Measurements from ENCODE around the gene CPNE7.
"Not testable (repeated sequence)": the region's sequence is repeated elsewhere in the genome, so short reads cannot be mapped to it uniquely, and the experiment has no call there.

Gene CPNE7

DNA sequence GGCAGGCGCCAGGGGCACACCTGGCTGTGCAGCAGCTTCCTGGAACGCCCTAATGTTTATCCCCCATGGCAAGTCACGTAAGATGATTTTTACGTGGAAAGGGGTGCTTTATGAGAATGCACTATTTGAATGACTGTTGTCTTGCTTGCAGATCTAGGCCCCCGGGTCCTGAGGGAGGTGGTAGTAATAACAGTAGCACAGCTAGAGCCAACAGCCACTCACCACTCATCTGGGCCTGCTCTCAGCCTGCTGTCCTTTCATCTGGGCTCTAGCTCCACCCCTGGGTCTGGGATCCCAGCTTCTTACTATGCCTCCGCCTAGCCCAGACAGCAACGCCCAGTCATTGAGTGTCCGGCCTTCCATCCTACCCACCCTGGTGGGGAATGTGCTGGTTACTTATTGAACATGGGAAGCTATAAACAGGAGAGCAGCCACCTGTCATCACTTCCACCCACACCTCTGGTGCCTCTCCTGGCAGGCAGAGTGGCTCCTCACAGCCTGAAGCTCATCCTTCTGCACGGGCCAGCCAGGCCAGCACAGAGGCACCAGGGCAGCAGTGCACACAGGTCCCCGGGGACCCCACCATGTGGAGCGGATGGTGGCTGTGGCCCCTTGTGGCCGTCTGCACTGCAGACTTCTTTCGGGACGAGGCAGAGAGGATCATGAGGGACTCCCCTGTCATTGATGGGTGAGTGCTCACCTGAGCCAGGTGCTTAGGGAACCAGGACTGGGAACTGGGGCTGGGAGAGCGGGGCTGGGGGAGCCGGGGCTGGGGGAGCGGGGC, 54.5 kb downstream of the CPNE7 start:
- DNase-seq = no peak

DNA sequence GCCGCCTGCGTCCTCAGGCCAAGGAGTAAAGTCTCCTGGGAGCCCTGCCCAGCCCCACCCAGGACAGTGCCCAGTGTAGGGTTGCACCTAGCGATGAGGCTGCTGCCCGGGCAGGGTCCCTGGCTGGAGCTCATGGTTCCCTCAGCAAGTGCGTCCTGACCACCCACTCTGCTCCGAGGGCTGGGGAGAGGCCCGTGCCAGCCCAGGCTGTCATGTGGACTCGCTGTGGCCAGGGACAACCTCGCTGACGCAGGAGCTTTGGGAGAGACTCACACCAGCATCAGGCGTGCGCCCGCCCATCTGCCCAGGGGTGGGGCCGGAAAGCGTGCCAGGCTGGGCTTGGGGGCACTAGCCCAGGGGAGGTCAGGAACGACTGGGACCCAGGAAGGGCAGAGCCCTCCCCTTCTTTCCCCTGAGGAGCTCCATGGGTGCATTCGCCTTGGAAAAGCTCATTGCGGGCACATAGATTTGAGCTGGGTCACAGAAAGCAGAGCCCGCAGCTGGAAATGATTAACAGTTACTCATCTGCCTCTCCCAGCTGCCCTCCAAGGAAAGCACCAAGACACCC, 57.6 kb downstream of the CPNE7 start:
- DNase-seq = no peak

DNA sequence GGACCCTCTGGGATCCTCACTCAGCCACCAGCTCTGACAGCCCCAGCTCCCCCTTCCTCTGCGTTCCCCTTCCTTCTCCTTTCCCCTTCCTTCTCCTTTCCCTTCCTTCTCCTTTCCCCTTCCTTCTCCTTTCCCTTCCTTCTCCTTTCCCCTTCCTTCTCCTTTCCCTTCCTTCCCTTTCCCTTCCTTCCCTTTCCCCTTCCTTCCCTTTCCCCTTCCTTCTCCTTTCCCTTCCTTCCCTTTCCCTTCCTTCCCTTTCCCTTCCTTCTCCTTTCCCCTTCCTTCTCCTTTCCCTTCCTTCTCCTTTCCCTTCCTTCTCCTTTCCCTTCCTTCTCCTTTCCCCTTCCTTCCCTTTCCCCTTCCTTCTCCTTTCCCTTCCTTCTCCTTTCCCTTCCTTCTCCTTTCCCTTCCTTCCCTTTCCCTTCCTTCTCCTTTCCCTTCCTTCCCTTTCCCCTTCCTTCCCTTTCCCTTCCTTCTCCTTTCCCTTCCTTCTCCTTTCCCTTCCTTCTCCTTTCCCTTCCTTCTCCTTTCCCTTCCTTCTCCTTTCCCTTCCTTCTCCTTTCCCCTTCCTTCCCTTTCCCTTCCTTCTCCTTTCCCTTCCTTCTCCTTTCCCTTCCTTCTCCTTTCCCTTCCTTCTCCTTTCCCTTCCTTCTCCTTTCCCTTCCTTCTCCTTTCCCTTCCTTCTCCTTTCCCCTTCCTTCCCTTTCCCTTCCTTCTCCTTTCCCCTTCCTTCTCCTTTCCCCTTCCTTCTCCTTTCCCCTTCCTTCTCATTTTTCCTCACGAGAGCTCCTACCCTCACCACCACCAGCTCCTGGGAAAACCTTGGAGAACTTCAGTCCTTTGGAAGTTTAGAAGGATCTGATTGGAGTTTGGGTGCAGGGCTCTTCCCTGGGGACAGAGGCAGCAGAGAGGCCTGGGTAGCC, 59.2 kb downstream of the CPNE7 start:
- not testable (repeated sequence) for DNase-seq

DNA sequence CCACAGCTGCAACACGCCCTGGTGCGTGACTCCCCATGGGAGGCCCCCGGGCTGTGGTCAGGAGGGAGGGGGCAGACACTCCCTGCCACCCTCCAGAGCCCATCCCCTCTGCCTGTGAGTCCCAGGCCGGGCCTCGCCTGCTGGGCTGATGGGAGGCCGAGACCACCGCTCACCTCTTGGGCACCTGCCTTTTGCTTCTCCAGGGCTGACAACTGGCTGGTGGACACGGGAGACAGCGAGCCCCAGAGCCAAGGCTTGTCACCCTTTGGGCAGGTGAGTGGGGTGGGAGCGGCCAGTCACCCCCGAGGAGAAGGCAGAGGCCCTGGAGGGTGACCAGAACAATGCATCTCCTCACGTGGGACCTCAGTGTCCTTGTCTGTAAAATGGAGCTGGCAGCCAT, 61.1 kb downstream of the CPNE7 start:
- DNase-seq = no peak

DNA sequence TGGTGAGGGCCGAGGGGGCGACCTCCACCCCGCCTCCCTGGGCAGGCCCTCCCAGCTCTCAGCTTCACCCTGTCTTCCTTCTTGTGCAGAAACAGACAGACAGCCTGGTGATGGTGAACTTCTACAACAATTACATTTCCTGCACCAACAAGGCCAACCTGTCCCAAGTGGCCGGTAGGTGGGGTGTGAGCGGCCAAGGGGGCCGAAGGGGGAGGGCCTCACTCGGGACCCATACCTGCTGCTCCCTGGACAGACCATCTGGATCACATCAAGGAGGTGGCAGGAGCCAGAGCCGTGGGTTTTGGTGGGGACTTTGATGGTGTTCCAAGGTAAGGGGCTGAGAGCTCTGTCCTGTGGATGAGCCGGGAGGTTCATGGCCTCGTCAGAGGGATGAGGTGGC, 61.8 kb downstream of the CPNE7 start:
- DNase-seq = no peak

DNA sequence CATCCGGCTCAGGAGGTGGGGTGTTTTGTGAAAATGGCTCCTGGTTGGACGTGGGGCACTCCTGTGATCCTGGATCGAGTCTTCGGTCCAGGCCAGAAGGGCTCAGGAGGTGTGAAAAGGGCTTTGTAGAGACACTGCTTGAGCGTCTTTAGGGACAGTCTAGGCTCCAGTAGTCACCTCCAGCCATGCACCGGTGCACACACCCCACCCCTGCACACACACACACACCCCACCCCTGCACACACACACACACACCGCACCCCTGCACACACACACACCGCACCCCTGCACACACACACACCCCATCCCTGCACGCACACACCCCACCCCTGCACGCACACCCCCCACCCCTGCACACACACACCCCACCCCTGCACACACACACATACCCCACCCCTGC, 62.9 kb downstream of the CPNE7 start:
- DNase-seq = no peak

DNA sequence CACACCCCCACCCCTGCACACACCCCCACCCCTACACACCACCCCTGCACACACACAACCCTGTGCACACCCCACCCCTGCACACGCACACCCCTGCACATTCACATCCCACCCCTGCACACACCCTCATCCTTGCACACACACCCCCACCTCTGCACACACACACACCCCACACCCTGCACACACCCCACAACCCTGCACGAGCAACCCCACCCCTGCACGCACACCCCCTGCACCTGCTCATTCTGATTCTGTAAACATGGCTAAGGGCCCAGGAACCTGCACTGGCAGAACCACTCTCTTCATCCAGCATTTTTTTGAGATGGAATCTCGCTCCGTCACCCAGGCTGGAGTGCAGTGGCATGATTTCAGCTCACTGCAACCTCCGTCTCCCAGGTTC, 63.8 kb downstream of the CPNE7 start:
- no peak for DNase-seq

DNA sequence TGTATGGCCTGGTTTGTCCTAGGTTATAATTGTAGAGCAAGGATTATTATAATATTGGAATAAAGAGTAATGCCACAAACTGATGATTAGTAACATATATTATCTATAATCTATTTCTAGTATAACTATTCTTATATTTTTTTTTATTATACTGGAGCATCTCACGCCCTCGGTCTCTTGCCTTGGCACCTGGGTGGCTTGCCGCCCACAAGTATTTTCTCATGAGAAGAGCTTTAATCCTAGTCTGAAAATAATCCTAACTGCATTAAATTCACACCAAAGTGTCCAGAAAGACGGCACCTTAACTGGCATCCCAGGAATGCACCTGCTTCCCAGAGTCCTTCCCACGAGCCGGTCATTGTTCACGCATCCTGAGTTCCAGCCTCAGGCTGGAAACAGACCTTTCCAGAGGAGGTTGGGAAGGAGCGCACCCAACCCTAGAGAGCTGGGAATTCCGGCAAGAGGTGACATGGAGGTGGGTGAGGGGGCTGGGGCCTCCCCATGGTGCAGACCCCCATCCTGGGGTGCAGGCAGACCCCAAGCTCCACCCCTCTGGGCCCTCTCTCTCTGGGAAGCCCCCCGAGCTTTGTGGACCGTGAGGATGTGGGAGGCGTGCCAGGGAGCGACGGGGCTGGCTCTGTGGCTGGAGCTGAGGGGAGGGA, 66.0 kb downstream of the CPNE7 start:
- no peak for DNase-seq

DNA sequence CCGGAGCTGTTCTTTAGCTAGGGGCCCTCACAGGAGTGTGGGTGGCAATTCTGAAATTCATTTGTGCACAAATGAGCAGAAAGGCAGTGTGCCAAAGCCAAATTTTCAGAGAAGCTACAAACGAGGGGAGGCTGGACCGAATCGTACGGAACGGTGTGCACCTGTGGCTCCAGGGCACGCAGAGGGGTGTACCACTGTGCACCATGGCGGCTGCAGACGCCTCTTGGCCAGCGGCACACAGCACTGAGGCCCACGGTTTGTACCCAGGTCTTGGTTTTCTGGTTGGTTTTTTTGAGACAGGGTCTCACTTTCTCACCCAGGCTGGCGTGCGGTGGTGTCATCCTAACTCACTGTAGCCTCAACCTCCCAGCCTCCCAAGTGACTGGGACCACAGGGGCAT, 67.0 kb downstream of the CPNE7 start:
- DNase-seq = no peak

DNA sequence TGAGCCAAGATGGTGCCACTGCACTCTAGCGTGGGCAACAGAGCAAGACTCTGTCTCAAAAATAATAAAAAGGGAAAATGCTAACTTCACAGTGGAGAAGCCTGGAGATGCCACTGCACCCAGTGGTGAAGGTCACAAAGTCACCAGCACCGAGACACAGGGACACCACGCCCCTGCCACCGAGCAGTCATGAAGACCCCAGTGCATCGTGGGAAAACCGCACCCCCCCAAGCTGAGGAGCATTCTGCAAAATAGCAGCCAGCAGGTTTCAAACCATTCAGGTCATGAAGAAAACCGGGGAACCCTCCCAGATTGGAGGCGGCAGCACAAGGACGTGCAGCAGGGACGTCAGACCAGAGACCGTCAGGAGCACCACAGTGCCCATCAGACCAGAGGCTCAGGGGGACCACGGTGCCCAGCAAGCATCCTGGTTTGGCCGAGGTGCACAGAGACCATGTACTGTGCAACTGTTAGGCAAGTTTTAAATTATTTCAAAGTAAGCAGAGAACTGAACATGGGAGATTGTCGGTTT, 68.3 kb downstream of the CPNE7 start:
- peak; percentile 48 for DNase-seq

DNA sequence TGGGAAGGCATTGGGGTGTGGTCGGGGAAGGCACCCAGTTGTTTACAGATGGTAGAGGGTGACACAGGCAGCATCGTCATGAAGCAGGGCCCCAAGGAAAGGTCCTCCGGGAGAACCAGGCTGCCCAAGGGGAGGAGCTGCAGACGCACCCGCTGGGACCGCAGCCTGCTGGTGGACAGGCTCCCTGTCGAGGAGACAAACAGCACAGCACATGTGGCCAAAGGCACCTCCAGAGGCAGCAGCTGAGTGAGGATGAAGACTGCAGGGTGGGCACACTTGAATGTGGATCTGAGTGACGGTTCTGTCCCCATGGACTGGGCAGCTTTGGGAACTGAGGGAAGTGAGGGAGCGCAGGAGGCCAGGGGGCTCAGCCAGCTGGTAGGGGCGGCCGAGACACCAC, 69.6 kb downstream of the CPNE7 start:
- DNase-seq = no peak

DNA sequence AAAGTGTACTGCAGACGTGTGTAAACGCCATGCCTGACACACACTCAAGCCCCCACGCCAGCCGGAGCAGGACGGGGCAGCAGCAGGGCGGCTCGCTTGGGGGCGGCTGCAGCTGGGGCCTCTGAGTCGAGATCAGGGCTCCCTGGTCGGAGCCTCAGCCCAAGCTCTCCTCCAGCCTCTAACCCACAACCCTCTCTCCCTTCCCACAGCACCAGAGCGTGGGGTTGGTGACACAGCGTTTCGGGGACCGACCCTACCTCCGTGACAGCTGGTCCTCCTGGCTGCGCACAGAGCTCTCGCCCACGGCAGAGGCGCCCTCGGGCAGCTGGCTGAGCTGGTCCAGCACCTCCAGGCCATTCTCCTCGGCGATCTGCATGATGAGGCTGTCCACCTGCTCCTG, 70.7 kb downstream of the CPNE7 start:
- no peak for DNase-seq

Data from hematopoietic multipotent progenitor cell treated with erythropoietin and hydrocortisone succinate and interleukin-3 and kit ligand, for 4 days (in vitro differentiated cells).